NCI-H510A treated with DMSO at 0.1 percent for 48 hours (cell line): ENCODE data around the gene MRPL39.
A peak's percentile ranks its signal among the peaks of the same experiment; 100 is the strongest.

Source experiments
- DNase-seq: peaks from one replicate; lab custom pipeline; 2025; lab: John Stamatoyannopoulos, UW

The MRPL39 gene

GRCh38 chr21:25614441-25614840 is 7.2 kb upstream of the MRPL39 start:
- no peak for DNase-seq

DNA sequence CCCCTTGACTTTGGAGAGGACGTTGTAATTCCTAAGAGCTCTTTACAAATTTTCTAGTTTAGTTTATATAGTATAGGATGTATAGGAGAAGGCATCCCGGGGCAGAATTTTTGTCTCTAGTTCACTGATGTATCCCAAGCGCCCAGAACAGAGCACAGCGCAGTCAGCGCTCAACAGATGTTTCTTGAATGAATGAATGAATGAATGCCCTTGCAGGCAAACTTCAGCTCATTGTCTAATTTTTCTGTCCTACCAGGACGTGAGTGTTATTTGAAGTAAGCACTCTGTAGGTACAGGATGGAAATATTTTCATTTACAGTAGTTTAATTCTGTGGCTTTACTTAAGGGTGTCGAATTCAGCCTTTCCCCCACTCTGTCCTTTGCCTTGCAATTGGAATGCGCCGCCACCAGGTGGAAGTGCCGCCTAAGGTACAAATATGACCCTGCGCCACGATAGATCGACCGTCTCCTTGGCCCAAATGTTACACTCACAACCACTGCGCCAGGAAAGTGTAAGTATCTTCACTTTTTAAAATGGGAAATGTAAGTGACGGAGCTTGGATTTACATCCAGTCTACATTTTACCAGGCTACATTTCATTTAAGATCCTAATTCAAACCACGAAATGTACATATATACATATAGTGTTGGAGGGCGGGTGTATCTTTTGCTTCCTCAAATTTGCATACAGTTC is 910 bp upstream of the MRPL39 start:
- peak; percentile 78 for DNase-seq

- DNase-seq: no peak
Observed at GRCh38 chr21:25589887-25590286, 17.4 kb downstream of the MRPL39 start.

- DNase-seq: no peak
Observed at GRCh38 chr21:25586791-25587190, 20.5 kb downstream of the MRPL39 start.

DNA sequence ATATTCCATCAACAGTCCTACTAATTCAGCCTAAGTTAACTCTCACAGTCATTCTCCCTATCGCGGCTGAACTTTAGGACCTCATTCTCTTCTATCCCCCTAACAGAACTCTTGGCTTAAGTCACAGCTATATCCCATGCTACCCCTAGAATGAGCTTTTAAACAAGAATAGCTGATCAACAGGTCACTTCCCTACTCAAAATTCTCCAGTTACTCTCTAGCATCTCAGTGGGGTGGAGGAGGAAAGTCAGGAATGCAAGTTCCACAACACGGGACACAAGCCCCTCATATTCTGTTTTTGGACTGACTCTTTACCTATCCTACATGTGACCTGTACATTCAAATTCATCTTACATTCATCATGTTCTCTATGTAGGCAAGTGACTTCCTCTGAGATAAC is 21.0 kb downstream of the MRPL39 start:
- no peak for DNase-seq

- no peak for DNase-seq
Observed at GRCh38 chr21:25584833-25585676, 22.2 kb downstream of the MRPL39 start.

DNA sequence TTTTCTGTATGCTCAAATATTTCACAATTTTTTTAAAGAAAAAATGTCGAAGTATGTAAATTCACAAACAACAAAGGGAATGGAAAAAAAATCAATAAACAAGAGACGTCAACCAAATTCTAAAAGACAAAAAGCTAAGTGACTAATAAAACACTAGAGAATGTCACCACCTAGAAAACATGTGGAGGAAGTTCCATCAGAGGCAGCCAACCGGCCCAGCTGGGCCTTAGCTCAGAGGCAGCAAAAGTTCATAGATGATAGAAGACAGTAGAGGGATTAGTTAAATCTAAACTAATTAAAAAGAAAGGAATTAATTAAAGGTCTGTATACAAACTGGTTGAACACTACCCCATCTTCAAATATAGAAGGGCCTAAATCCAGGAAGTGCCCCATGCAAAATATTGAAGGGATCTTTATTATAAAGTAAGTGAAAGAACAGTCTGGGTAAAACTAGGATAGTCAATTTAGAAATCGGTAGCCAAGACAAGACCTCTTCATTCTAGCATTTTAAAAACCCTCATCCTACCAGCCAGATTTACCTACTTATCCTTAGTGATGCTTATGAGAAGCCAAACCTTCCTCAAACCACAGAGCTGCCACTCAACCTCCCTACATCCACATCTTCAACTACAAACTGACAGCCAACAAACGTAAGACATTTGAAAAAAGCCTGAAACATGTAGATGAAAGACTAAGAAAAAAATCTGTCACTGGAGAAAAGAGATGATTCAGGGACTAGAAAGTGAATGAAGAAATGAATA is 23.7 kb downstream of the MRPL39 start:
- no peak for DNase-seq

DNA sequence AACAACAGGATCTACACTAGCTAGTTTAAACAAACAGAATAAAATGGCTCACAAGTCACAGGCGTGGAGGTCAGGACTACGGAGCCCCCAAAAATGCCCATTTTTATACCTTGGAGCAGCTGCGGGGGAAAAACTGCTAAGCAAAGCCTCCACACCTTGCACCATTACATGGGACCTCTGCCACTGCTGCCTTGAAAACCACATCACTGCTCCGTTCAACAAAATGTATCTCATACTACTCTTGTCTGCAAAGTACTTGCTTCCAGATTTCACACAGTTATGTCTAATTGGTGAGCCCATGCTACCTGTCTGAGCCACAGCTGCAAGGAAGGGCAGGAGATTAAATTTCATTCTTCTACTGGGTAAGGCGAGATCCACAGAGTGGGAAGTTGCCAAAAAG is 24.4 kb downstream of the MRPL39 start:
- no peak for DNase-seq

DNA sequence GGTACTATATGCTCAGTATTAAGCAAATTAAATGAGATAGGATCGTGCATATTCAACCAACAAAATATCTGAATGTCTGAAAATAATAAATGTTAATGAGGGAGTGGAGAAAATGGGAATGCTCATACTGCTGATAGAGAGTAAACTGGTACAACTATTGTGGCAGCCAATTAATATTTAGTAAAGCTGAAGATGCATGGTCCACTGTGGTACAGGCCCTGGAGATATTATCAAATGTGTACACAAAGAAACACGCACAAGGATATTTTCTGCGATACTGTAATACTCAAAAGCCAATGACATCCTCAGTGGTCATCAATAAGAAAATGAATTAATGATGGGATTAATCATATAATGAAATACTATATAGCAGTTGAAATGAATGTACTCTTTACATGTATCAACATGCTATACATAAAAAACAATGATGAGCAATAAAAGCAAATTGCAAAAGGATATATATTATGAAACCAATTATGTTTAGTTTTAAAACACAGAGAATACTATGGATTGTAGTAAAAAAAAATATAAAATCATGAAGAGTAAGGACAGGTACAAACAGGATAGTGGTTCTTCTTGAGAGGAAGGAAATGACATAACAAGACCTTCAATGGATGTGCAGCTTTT is 25.0 kb downstream of the MRPL39 start:
- no peak for DNase-seq

- no peak for DNase-seq
Observed at GRCh38 chr21:25581582-25581981, 25.7 kb downstream of the MRPL39 start.

DNA sequence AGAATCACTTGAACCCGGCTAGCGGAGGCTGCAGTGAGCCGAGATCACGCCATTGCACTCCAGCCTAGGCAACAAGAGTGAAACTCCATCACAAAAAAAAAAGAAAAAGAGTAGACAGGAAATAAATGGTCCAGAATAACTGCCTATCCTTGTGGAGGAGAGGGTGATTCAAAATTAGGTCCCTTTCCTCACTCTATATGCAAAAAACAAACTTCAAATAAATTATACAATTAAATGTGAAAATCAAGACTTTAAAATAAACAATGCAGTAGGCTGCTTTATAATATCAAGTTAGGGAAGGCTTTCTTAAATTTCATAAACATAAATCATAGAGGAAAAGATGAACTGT is 26.4 kb downstream of the MRPL39 start:
- no peak for DNase-seq

GRCh38 chr21:25579226-25580013 is 27.9 kb downstream of the MRPL39 start:
- DNase-seq: no peak

GRCh38 chr21:25578056-25578961 is 29.0 kb downstream of the MRPL39 start:
- DNase-seq: no peak

GRCh38 chr21:25577424-25578055 is 29.7 kb downstream of the MRPL39 start:
- DNase-seq: no peak

DNA sequence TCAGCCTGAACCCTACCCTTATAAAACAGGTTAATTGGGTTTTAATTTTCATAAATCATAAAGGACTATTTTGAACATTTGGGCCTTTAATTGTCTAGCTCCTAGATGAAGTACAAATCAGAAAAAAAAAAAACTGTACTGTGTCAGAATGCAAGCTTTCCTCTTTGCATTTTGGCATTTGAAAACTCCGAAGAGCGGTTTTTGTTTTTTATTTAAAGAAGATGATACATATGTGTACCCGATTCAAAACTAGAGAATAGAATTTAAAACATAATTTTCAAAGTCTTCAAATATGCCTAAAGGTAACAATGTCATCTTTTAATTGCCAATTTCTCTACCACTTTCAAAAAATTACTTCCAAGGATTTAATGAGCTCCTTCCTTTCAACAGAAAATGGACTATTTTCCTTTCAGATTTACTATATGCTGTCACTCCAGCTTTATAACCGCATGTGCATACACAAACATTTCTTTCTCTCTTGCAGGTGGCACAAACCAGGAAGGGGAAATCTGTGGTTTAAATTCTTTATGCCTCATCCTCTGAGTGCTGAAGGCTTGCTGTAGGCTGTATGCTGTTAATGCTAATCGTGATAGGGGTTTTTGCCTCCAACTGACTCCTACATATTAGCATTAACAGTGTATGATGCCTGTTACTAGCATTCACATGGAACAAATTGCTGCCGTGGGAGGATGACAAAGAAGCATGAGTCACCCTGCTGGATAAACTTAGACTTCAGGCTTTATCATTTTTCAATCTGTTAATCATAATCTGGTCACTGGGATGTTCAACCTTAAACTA is 33.7 kb downstream of the MRPL39 start:
- no peak for DNase-seq

- DNase-seq: no peak
Observed at GRCh38 chr21:25572861-25573310, 34.4 kb downstream of the MRPL39 start.

GRCh38 chr21:25571726-25572121 is 35.6 kb downstream of the MRPL39 start:
- no peak for DNase-seq

GRCh38 chr21:25569711-25570110 is 37.6 kb downstream of the MRPL39 start:
- no peak for DNase-seq

DNA sequence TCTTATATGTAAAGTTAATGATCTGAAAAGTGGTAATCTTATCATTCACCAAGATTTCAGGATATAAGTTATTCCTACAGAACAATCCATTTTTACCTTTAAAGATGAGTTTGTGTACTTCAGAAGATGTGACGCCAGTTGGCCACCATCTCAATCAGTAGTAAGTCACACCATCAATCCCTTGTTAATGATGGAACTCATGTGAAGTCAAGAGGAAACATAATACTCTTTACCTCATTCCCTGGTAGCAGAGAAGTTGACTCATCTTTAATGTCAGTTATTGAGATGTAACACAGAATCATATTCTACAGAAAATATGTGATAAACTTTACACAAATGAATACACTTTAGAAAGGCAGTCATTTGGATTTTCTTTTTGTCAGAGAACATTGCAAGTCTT is 38.2 kb downstream of the MRPL39 start:
- DNase-seq: no peak
